Heart left ventricle (tissue), 16 donors: Measurements from ENCODE around the gene RAB11FIP4. TPM values are rescaled to one million over a fixed set of nuclear protein-coding genes. Genes with fewer than 3 reads are reported as not detected.

Source experiments
- ATAC-seq, 4 donors: fragments of 200-7000 bp; cut with Tn5 transposase; one replicate each; pipeline ENCODE4 v1.9.1; 2020 to 2022; ENCODE audit warnings: moderate library complexity in 4 of 4, mild to moderate bottlenecking in 3 of 4, moderate number of reproducible peaks in 1 of 4
- DNase-seq, 5 donors: peaks; one replicate each; pipeline ENCODE4 v3.0.0-alpha.2; 2020
- H3K27ac ChIP-seq, 12 donors: fragments of 200-600 bp; sonication (generic) in 4 of 12; one replicate each; pipeline versions ENCODE4 v1.5.0 to v1.8.0; 2016 to 2022; ENCODE audit warnings: mild to moderate bottlenecking in 2 of 12
- H3K27me3 ChIP-seq, 9 donors: fragments of 200-600 bp; sonication (generic) in 2 of 9; one replicate each; pipeline versions ENCODE4 v1.5.1 to v1.8.0; 2016 to 2022; ENCODE audit warnings: mild to moderate bottlenecking in 3 of 9
- H3K36me3 ChIP-seq, 9 donors: fragments of 200-600 bp; sonication (generic) in 2 of 9; one replicate each; pipeline versions ENCODE4 v1.5.0 to v1.8.0; 2018 to 2022; ENCODE audit warnings: mild to moderate bottlenecking in 2 of 9
- H3K4me1 ChIP-seq, 12 donors: fragments of 200-600 bp; sonication (generic) in 4 of 12; one replicate each; pipeline versions ENCODE4 v1.5.0 to v1.8.0; 2016 to 2022; ENCODE audit warnings: mild to moderate bottlenecking in 3 of 12
- H3K4me3 ChIP-seq, 12 donors: fragments of 200-600 bp; sonication (generic) in 4 of 12; one replicate each; pipeline versions ENCODE4 v1.5.0 to v1.8.0; 2017 to 2022; ENCODE audit warnings: mild to moderate bottlenecking in 9 of 12, moderate library complexity in 4 of 12
- H3K9me3 ChIP-seq, 12 donors: fragments of 200-600 bp; sonication (generic) in 4 of 12; one replicate each; pipeline versions ENCODE4 v1.5.0 to v1.8.0; 2016 to 2022; ENCODE audit warnings: mild to moderate bottlenecking in 1 of 12
- POLR2A ChIP-seq, 2 donors: fragments of 450-650 bp; IDR thresholded peaks; one replicate each; pipeline ENCODE4 v1.6.1; 2017; ENCODE audit warnings: antibody characterized with exemption in 2 of 2, mild to moderate bottlenecking in 2 of 2, moderate library complexity in 2 of 2
- WGBS, 4 donors: extraction: QIAGEN DNeasy Blood & Tissue Kit in 2 of 4; methylation state at CpG; one replicate each; pipeline versions ENCODE4 v1.1.5 to v1.1.7; 2013 to 2018; 5-methylcytosine and 5-hydroxymethylcytosine counted together
- intact Hi-C, 10 donors: fragments of 100-400 bp; cut with DNase I; formaldehyde crosslinking; loops; one replicate each; pipeline versions ENCODE4 v1.11.1 to v1.14.2; 2022
- polyA plus RNA-seq, 2 donors: library from polyadenylated mRNA; stranded (reverse); fragments of 200-250 nt; gene quantifications; one replicate each; pipeline ENCODE4 v1.2.3, GENCODE V29; 2013
- total RNA-seq, 9 donors: library from RNA; depleted of rRNA in 2 of 9; stranded (reverse); fragments of >200 nt in 2 of 9; fragmentation: NEBNext Ultra II Directional in 3 of 9; extraction: Animal tissue kit (Norgen Biotek cat#: 25700) in 3 of 9; gene quantifications; one replicate each; pipeline versions ENCODE4 v1.1.0 to v1.2.4, GENCODE V29; 2016 to 2023
- TF ChIP-seq, protein P1 (sequence below), 12 donors: fragments of 200-600 bp; sonication (generic) in 4 of 12; IDR thresholded peaks; one replicate each; pipeline versions ENCODE4 v1.5.0 to v1.8.0; 2018 to 2022; ENCODE audit warnings: antibody characterized with exemption in 12 of 12, mild to moderate bottlenecking in 5 of 12
- donor health status: ischemic (EF 13 %, LVEDD 7.1; RV severe dilation, severe dysfunction).
- donor health status: healthy with polysubstance abuse.
- donor health status: DM: no; HTN: yes; CAD: no.
- donor health status: DM: no; HTN: no; CAD: no.
- donor health status: ischemic (EF 25% LVEDD 6.9; RV normal size, moderate dysfunction).
- donor health status: ischemic (EF 25% LVEDD 5.7; RV mildly dilated, moderate dysfunction).
- donor health status: healthy.
- donor health status: DM: yes; HTN: yes; CAD: no.
- donor health status: ischemic (EF 35%, LVEDD 5.7; RV mildly dilated, moderate dysfunction).
- donor health status: nonischemic (EF 11% LVEDD 7.7; RV severe dilation, severe dysfunction).
- donor health status: DM: yes; HTN: yes; CAD: no.
- donor health status: PGD.
- donor health status: ischemic (EF 29% LVEDD 5.4; RV normal size, mild dysfunction).
- donor health status: nonischemic (EF 23%, LVEDD 6.1; RV moderate dilation, normal function).

The RAB11FIP4 gene
- total and polyA plus RNA-seq, 11 donors = 1.5 to 13.7 (median 8.3) TPM

DNA sequence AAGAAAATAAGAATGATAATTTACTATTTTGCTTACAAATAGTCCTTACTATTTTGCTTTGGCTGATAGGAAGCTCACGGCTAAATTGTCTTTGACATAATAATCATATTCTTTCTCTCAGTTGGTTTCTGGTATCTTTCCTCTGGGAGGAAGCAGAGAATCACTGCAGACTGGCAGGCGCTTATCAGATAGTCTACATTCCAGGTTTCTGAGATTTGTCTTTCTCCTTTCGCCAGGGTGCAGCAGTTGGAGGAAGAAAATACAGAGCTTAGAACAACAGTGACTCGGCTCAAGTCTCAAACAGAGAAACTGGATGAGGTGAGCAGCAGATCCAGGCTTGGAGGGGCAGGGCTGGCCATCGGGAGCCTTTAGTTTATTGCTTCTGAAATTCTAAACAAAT, 136.1 kb downstream of the RAB11FIP4 start:
- no peaks in the 10 kb centered on the region for H3K27me3 ChIP-seq
- DNase-seq (no peak), ATAC-seq (no peak)
- H3K4me1 ChIP-seq = peaks cover 0 to 8% (median 0%) of the 10 kb centered on the region in 12 donors
- intact Hi-C loops = loop anchor here in 1 of 10 donors (5.0 kb wide), 1 partner anchor 140 kb away; no protein-coding TSS in a partner anchor
- WGBS, 4 donors = 27 to 49% (median 41%) methylated on average over 5 of the region's 5 CpGs
- no peak overlapping the region for H3K4me3 ChIP-seq
- H3K36me3 ChIP-seq = peaks cover 0 to 23% (median 0%) of the 10 kb centered on the region in 9 donors
- TF ChIP-seq POLR2A (IDR thresholded peaks at IDR 0.05) = no peak
- TF ChIP-seq, protein P1, sequence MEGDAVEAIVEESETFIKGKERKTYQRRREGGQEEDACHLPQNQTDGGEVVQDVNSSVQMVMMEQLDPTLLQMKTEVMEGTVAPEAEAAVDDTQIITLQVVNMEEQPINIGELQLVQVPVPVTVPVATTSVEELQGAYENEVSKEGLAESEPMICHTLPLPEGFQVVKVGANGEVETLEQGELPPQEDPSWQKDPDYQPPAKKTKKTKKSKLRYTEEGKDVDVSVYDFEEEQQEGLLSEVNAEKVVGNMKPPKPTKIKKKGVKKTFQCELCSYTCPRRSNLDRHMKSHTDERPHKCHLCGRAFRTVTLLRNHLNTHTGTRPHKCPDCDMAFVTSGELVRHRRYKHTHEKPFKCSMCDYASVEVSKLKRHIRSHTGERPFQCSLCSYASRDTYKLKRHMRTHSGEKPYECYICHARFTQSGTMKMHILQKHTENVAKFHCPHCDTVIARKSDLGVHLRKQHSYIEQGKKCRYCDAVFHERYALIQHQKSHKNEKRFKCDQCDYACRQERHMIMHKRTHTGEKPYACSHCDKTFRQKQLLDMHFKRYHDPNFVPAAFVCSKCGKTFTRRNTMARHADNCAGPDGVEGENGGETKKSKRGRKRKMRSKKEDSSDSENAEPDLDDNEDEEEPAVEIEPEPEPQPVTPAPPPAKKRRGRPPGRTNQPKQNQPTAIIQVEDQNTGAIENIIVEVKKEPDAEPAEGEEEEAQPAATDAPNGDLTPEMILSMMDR (IDR thresholded peaks at IDR 0.05) = no peak
- H3K9me3 ChIP-seq = peaks cover 0 to 3% (median 0%) of the 10 kb centered on the region in 12 donors
- no peak overlapping the region for H3K27ac ChIP-seq

DNA sequence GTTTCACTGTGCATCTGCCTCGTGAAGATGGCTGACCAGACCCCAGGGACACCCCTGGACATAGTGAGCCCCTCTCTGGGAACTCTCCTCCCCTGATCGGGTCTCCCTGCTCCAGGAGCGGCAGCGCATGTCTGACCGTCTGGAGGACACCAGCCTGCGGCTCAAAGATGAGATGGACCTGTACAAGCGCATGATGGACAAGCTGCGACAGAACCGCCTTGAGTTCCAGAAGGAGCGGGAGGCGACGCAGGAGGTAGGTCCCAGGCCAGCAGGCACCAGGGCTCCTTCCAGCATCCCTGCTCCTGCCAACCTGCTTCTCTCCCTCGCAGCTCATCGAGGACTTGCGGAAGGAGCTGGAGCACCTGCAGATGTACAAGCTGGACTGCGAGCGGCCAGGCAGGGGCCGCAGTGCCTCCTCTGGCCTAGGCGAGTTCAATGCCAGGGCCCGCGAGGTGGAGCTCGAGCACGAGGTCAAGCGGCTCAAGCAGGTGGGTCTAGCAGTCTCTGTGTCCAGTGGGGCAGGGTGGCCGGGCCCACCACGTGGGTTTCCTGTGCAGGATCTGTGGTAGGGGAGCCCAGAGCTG, 136.9 kb downstream of the RAB11FIP4 start:
- Histone ChIP-seq H3K27me3 (no peaks in the 10 kb centered on the region), H3K9me3 (peaks cover 0 to 3% (median 0%) of the 10 kb centered on the region in 12 donors), H3K4me1 (peaks cover 0 to 6% (median under 1%) of the 10 kb centered on the region in 12 donors), H3K36me3 (peaks cover 0 to 23% (median 0%) of the 10 kb centered on the region in 9 donors), H3K4me3 (no peak overlapping the region), H3K27ac (no peak overlapping the region)
- WGBS, 4 donors = 92 to 97% (median 94%) methylated on average over 22 to 26 of the region's 26 CpGs
- intact Hi-C loops = loop anchor here in 1 of 10 donors (5.0 kb wide), 1 partner anchor 141 kb away; no protein-coding TSS in a partner anchor
- ATAC-seq (no peak), DNase-seq (no peak)
- no peak for TF ChIP-seq POLR2A (IDR thresholded peaks at IDR 0.05)
- TF ChIP-seq, protein P1 (IDR thresholded peaks at IDR 0.05) = no peak

DNA sequence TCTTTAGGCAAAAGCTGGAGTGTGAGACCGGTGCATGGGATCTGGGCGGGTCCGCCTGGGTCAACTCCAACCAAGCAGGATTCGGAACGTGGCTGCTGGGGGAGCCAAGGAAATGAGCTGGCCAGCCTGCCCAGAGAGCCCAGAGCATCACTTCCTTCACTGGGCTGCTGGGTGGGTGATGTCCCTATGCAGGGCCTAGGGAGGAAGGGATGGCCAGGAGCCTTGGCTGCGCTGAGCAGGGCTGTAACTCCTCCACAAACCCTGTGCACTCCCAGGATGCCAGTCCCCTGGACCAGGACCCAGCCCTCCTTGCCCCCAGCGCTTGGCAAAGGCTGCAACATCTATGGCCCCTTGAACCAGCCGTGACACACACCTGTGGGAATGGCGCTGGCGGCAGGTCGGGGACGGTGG, 138.4 kb downstream of the RAB11FIP4 start:
- H3K9me3 ChIP-seq = no peaks in the 10 kb centered on the region
- ATAC-seq (no peak), DNase-seq (no peak)
- no peak for TF ChIP-seq POLR2A (IDR thresholded peaks at IDR 0.05)
- TF ChIP-seq, protein P1 (IDR thresholded peaks at IDR 0.05) = no peak
- no peak overlapping the region for H3K27ac ChIP-seq
- intact Hi-C loops = loop anchor here in 2 of 10 donors (5.0 to 10.0 kb wide), 2 partner anchors 143 to 315 kb away; no protein-coding TSS in a partner anchor
- H3K4me1 ChIP-seq = peaks cover 0 to 11% (median 4%) of the 10 kb centered on the region in 12 donors
- peaks cover 0 to 23% (median 0%) of the 10 kb centered on the region in 9 donors for H3K36me3 ChIP-seq
- WGBS, 4 donors = 75 to 85% (median 82%) methylated on average over 12 of the region's 12 CpGs
- H3K27me3 ChIP-seq = no peaks in the 10 kb centered on the region
- no peak overlapping the region for H3K4me3 ChIP-seq

DNA sequence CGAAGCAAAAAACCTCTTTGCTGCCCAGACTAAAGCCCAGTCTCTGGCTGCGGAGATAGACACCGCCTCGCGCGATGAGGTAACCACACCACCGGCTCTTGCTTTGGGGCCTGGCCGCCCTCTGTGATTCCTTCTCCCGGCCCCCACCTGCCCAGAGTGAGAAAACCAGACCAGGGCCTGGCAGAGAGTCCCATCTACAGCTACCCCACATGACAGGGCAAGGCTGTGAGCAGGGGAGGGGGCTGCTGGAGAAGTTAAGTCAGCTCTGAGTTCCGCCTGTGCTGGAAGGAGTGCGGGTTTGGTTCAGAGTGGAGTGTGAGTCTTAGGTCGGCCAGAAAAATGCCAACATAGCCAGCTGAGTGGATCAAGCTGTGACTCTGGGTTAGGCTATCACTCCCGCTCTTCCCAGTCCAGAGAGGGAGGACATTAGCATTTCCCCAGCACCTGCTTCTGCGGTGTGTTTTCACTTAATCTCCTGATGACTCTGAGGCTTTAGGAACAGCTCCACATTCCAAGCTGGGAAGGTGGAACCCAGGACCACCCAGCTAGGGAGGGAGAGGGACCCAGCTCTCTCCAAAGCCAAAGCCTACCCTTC, 139.0 kb downstream of the RAB11FIP4 start:
- 79 to 87% (median 82%) methylated on average over 9 to 14 of the region's 14 CpGs for WGBS, 4 donors
- ATAC-seq (peak in 2 of 4 donors; percentile 8 to 23), DNase-seq (no peak)
- Histone ChIP-seq H3K27me3 (no peaks in the 10 kb centered on the region), H3K36me3 (peaks cover 0 to 23% (median 0%) of the 10 kb centered on the region in 9 donors), H3K9me3 (no peaks in the 10 kb centered on the region), H3K4me3 (no peak overlapping the region), H3K4me1 (peaks cover 0 to 8% (median 3%) of the 10 kb centered on the region in 12 donors), H3K27ac (no peak overlapping the region)
- intact Hi-C loops = loop anchor here in 1 of 10 donors (10.0 kb wide), 1 partner anchor 314 kb away; no protein-coding TSS in a partner anchor
- TF ChIP-seq POLR2A (IDR thresholded peaks at IDR 0.05) = no peak
- TF ChIP-seq, protein P1 (IDR thresholded peaks at IDR 0.05) = no peak
